H1 (cell line): ENCODE measurements around the gene CHMP4A. TPM values are rescaled to one million over a fixed set of nuclear protein-coding genes. Genes with fewer than 3 reads are reported as not detected.

Source experiments
- CTCF ChIA-PET: fragments of 300-600 bp; sonication (Branson Sonifier 250); formaldehyde crosslinking; loops from one replicate; lab custom pipeline; 2021; ENCODE audit not compliant: partially characterized antibody; lab: Charles Lee
- POLR2A ChIA-PET: fragments of 300-600 bp; sonication (Branson Sonifier 250); formaldehyde crosslinking; loops from one replicate; lab custom pipeline; 2021; ENCODE audit warnings: inconsistent platforms; ENCODE audit not compliant: partially characterized antibody; lab: Charles Lee
- DNase-seq, 2 experiments: peaks; one replicate each; pipeline versions ENCODE4 v3.0.0 to v3.0.0-alpha.2; 2010 to 2022; ENCODE audit warnings: low spot score in 2 of 2, low read depth in 1 of 2, mixed read lengths in 1 of 2
- FAIRE-seq: peaks from 2 replicates; lab custom pipeline; 2011; peaks lifted over from hg19 to GRCh38; lab: Jason Lieb, UNC
- H2AFZ ChIP-seq: 2 replicates; pipeline ENCODE4 v1.8.1; 2012; ENCODE audit warnings: low read length, inconsistent platforms
- H2AK5ac ChIP-seq: 2 replicates; pipeline ENCODE4 v1.6.1; 2013; ENCODE audit warnings: low read depth, low read length
- H2BK120ac ChIP-seq: replicated peaks from 2 replicates; pipeline ENCODE3; 2013; ENCODE audit warnings: low read depth, low read length, inconsistent platforms
- H2BK12ac ChIP-seq: 2 replicates; pipeline ENCODE4 v1.6.1; 2013; ENCODE audit warnings: low read depth, low read length
- H2BK15ac ChIP-seq: 2 replicates; pipeline ENCODE4 v1.6.1; 2013; ENCODE audit warnings: low read length
- H2BK20ac ChIP-seq: 2 replicates; pipeline ENCODE4 v1.6.1; 2013; ENCODE audit warnings: low read length
- H2BK5ac ChIP-seq: 2 replicates; pipeline ENCODE4 v1.6.1; 2013; ENCODE audit warnings: low read depth, low read length
- H3K14ac ChIP-seq: 2 replicates; pipeline ENCODE4 v1.6.1; 2013; ENCODE audit warnings: inconsistent platforms; ENCODE audit not compliant: insufficient read length
- H3K18ac ChIP-seq: 2 replicates; pipeline ENCODE4 v1.6.1; 2013; ENCODE audit warnings: low read length; ENCODE audit errors: extremely low read depth
- H3K23ac ChIP-seq: 2 replicates; pipeline ENCODE4 v1.6.1; 2013; ENCODE audit warnings: inconsistent platforms; ENCODE audit not compliant: insufficient read length
- H3K23me2 ChIP-seq: 2 replicates; pipeline ENCODE4 v1.6.1; 2013; ENCODE audit warnings: low read depth, low read length
- H3K27ac ChIP-seq: 2 replicates; pipeline ENCODE4 v1.6.1; 2011; ENCODE audit warnings: low read depth, low read length, inconsistent platforms
- H3K27me3 ChIP-seq, 4 experiments: replicated peaks in 1 of 4; 1 replicate in 1 of 4; 2 replicates in 3 of 4; pipeline versions ENCODE4 v1.6.1 to v1.8.1; 2011 to 2013; ENCODE audit warnings: low read length in 3 of 4, mild to moderate bottlenecking in 3 of 4, inconsistent platforms in 2 of 4, mixed read lengths in 2 of 4, moderate library complexity in 1 of 4; ENCODE audit not compliant: control insufficient read depth in 3 of 4, insufficient read depth in 3 of 4; ENCODE audit errors: extremely low read depth in 1 of 4
- H3K36me3 ChIP-seq, 4 experiments: 2 replicates each; pipeline versions ENCODE4 v1.6.1 to v1.8.1; 2011 to 2013; ENCODE audit warnings: mild to moderate bottlenecking in 4 of 4, low read length in 3 of 4, moderate library complexity in 2 of 4, control low read depth in 1 of 4, inconsistent platforms in 1 of 4; ENCODE audit not compliant: insufficient read depth in 4 of 4, control insufficient read depth in 2 of 4
- H3K4ac ChIP-seq: replicated peaks from 2 replicates; pipeline ENCODE3; 2013; ENCODE audit warnings: low read length, low read depth, mixed read lengths, inconsistent platforms; ENCODE audit not compliant: insufficient read length
- H3K4me1 ChIP-seq, 4 experiments: replicated peaks in 1 of 4; 1 replicate in 1 of 4; 2 replicates in 3 of 4; pipeline versions ENCODE4 v1.6.1 to v1.8.1; 2011 to 2013; ENCODE audit warnings: low read length in 3 of 4, inconsistent platforms in 2 of 4, mixed read lengths in 1 of 4; ENCODE audit not compliant: insufficient read depth in 4 of 4, control insufficient read depth in 3 of 4
- H3K4me2 ChIP-seq, 2 experiments: 2 replicates each; pipeline versions ENCODE4 v1.6.1 to v1.8.1; 2011 to 2013; ENCODE audit warnings: low read depth in 2 of 2, low read length in 2 of 2, control low read depth in 1 of 2, inconsistent platforms in 1 of 2, mild to moderate bottlenecking in 1 of 2; ENCODE audit not compliant: insufficient read depth in 1 of 2
- H3K4me3 ChIP-seq, 4 experiments: fragments of 200-600, 300-600 bp in 1 of 4; sonication (generic), shearing (Covaris generic), sonication (Bioruptor Twin) in 1 of 4; 2 replicates each; pipeline versions ENCODE4 v1.5.1 to v1.8.1; 2011 to 2016; ENCODE audit warnings: low read length in 4 of 4, low read depth in 3 of 4, control low read depth in 2 of 4, inconsistent platforms in 2 of 4, mild to moderate bottlenecking in 2 of 4, mixed read lengths in 1 of 4, moderate library complexity in 1 of 4; ENCODE audit not compliant: insufficient read depth in 2 of 4; ENCODE audit errors: extremely low read depth in 1 of 4
- H3K56ac ChIP-seq: replicated peaks from 2 replicates; pipeline ENCODE3; 2013; ENCODE audit warnings: low read depth, mild to moderate bottlenecking, mixed read lengths, low read length, inconsistent platforms; ENCODE audit not compliant: insufficient read length
- H3K79me1 ChIP-seq: 2 replicates; pipeline ENCODE4 v1.6.1; 2013; ENCODE audit warnings: low read depth, low read length, control low read depth
- H3K79me2 ChIP-seq, 2 experiments: 2 replicates each; pipeline versions ENCODE4 v1.6.1 to v1.8.1; 2012 to 2013; ENCODE audit warnings: low read length in 2 of 2, mild to moderate bottlenecking in 2 of 2, inconsistent platforms in 1 of 2; ENCODE audit not compliant: insufficient read depth in 2 of 2, control insufficient read depth in 1 of 2
- H3K9ac ChIP-seq, 4 experiments: replicated peaks in 1 of 4; 1 replicate in 1 of 4; 2 replicates in 3 of 4; pipeline versions ENCODE4 v1.6.1 to v1.8.1; 2011 to 2013; ENCODE audit warnings: low read depth in 3 of 4, low read length in 3 of 4, control low read depth in 2 of 4, mild to moderate bottlenecking in 2 of 4, moderate library complexity in 2 of 4, inconsistent platforms in 1 of 4; ENCODE audit errors: extremely low read depth in 1 of 4
- H3K9me3 ChIP-seq, 2 experiments: 2 replicates each; pipeline versions ENCODE4 v1.6.1 to v1.8.1; 2012 to 2013; ENCODE audit warnings: mild to moderate bottlenecking in 2 of 2, moderate library complexity in 2 of 2, control low read depth in 1 of 2, inconsistent platforms in 1 of 2, low read depth in 1 of 2, low read length in 1 of 2, mixed read lengths in 1 of 2; ENCODE audit not compliant: insufficient read depth in 2 of 2
- H4K20me1 ChIP-seq, 2 experiments: replicated peaks in 1 of 2; 2 replicates each; pipeline versions ENCODE3 to v1.8.1; 2011 to 2013; ENCODE audit warnings: inconsistent platforms in 2 of 2, low read length in 2 of 2, mild to moderate bottlenecking in 1 of 2; ENCODE audit not compliant: insufficient read depth in 2 of 2, control insufficient read depth in 1 of 2
- H4K5ac ChIP-seq: 2 replicates; pipeline ENCODE4 v1.6.1; 2013; ENCODE audit warnings: low read length, low read depth, mixed read lengths, inconsistent platforms; ENCODE audit not compliant: insufficient read length
- H4K8ac ChIP-seq: 2 replicates; pipeline ENCODE4 v1.8.0; 2013; ENCODE audit warnings: mild to moderate bottlenecking, moderate library complexity, low read length, inconsistent platforms; ENCODE audit not compliant: insufficient read depth; ENCODE audit errors: extremely low read depth
- H4K91ac ChIP-seq: replicated peaks from 2 replicates; pipeline ENCODE3; 2013; ENCODE audit warnings: low read length, mixed read lengths, inconsistent platforms; ENCODE audit not compliant: insufficient read length
- ASH2L ChIP-seq: fragments of 200-600, 300-600 bp; sonication (generic); IDR thresholded peaks from one replicate; pipeline ENCODE4 v1.7.1; 2017; ENCODE audit warnings: low read length
- CEBPB ChIP-seq: IDR thresholded peaks from 2 replicates; pipeline ENCODE4 v1.6.1; 2012; ENCODE audit warnings: low read depth, low read length
- CTBP2 ChIP-seq: IDR thresholded peaks from 2 replicates; pipeline ENCODE4 v1.7.0; 2011; ENCODE audit warnings: borderline replicate concordance, mild to moderate bottlenecking, moderate library complexity, mixed read lengths, low read length; ENCODE audit not compliant: insufficient read depth, insufficient read length
- EP300 ChIP-seq, 2 experiments: IDR thresholded peaks; 1 replicate in 1 of 2; 2 replicates in 1 of 2; pipeline ENCODE4 v1.6.1; 2011 to 2012; ENCODE audit warnings: low read depth in 2 of 2, low read length in 2 of 2, mild to moderate bottlenecking in 2 of 2, borderline replicate concordance in 1 of 2, inconsistent platforms in 1 of 2, moderate library complexity in 1 of 2
- EZH2 ChIP-seq: fragments of 200-600 bp; sonication (generic); IDR thresholded peaks from 2 replicates; pipeline ENCODE4 v1.7.1; 2012; ENCODE audit warnings: low read depth, mild to moderate bottlenecking, moderate library complexity, low read length, inconsistent platforms; ENCODE audit not compliant: severe bottlenecking
- JUND ChIP-seq: IDR thresholded peaks from 2 replicates; pipeline ENCODE4 v1.6.1; 2011; ENCODE audit warnings: mild to moderate bottlenecking, improper control_type of control experiment, low read length
- MAX ChIP-seq: IDR thresholded peaks from 2 replicates; pipeline ENCODE4 v1.6.1; 2012; ENCODE audit warnings: inconsistent platforms
- POU5F1 ChIP-seq: IDR thresholded peaks from 2 replicates; pipeline ENCODE4 v1.6.1; 2011; ENCODE audit warnings: low read depth, mild to moderate bottlenecking, low read length, moderate library complexity
- SIN3A ChIP-seq, 2 experiments: IDR thresholded peaks in 1 of 2; conservative IDR thresholded peaks in 1 of 2; 2 replicates each; pipeline ENCODE4 v1.6.1; 2011 to 2012; ENCODE audit warnings: low read length in 2 of 2, improper control_type of control experiment in 1 of 2, low read depth in 1 of 2, mild to moderate bottlenecking in 1 of 2
- SP2 ChIP-seq: IDR thresholded peaks from 2 replicates; pipeline ENCODE4 v1.6.1; 2012; ENCODE audit warnings: mild to moderate bottlenecking, low read length, inconsistent platforms
- SP4 ChIP-seq: IDR thresholded peaks from 2 replicates; pipeline ENCODE4 v1.6.1; 2012; ENCODE audit warnings: low read length, inconsistent platforms
- SRF ChIP-seq: IDR thresholded peaks from 2 replicates; pipeline ENCODE4 v1.6.1; 2011; ENCODE audit warnings: mild to moderate bottlenecking, low read depth, low read length, moderate library complexity
- ZNF274 ChIP-seq: IDR thresholded peaks from 2 replicates; pipeline ENCODE4 v1.7.0; 2012; ENCODE audit warnings: low read length, borderline replicate concordance; ENCODE audit errors: extremely low read depth
- WGBS, 2 experiments: shearing (Covaris generic) in 1 of 2; methylation state at CpG; one replicate each; pipeline versions ENCODE4 v1.1.6 to v1.1.7; 2013 to 2015; ENCODE audit warnings: low lambda C conversion rate in 2 of 2, mixed read lengths in 2 of 2, inconsistent platforms in 1 of 2, low coverage in 1 of 2, missing lambda C conversion rate in 1 of 2; ENCODE audit not compliant: insufficient replicate concordance in 2 of 2, insufficient coverage in 1 of 2, insufficient read length in 1 of 2; ENCODE audit errors: extremely low coverage in 1 of 2, missing lambda C conversion rate in 1 of 2; 5-methylcytosine and 5-hydroxymethylcytosine counted together
- polyA plus RNA-seq, 7 experiments: library from polyadenylated mRNA; depleted of rRNA in 3 of 7; stranded (reverse) in 5 of 7; unstranded in 2 of 7; fragments of >200 nt in 5 of 7; fragments of 200-250 nt in 2 of 7; gene quantifications; 1 replicate in 5 of 7; 2 replicates in 1 of 7; 4 replicates in 1 of 7; pipeline versions ENCODE4 v1.2.1 to v1.2.3, GENCODE V29; 2011 to 2013; ENCODE audit warnings: missing spikeins in 2 of 7, mixed read lengths in 2 of 7
- total RNA-seq: library from RNA; stranded (reverse); fragmentation: NEBNext Ultra II Directional; extraction: Animal tissue kit (Norgen Biotek cat#: 25700); gene quantifications from 2 replicates; pipeline ENCODE4 v1.2.1, GENCODE V29; 2021

The CHMP4A gene
- total and polyA plus RNA-seq, 2 of the 8 experiments (the other 6 are each of a cell fraction or from before 2014, with no cell fraction given), result 32.9 to 37.6 TPM

- Histone ChIP-seq H3K4me1 (peaks cover 0 to 7% (median 4%) of the 10 kb centered on the region in 4 experiments; a peak in 6 of 7 replicates), H4K8ac (no peak overlapping the region), H2BK120ac (no peak overlapping the region), H2AK5ac (no peak overlapping the region), H2BK20ac (no peak overlapping the region), H3K36me3 (peaks cover 17 to 61% (median 49%) of the 10 kb centered on the region in 4 experiments; a peak in 7 of 8 replicates), H2BK5ac (no peak overlapping the region), H3K4me3 (no peak overlapping the region), H3K23me2 (peaks cover 5% of the 10 kb centered on the region), H2AFZ (no peak overlapping the region), H3K56ac (no peak overlapping the region), H3K14ac (no peak overlapping the region), H3K9ac (no peak overlapping the region), H4K20me1 (peaks cover 0 to 20% of the 10 kb centered on the region in 2 experiments), H3K79me2 (peaks cover 0 to 13% of the 10 kb centered on the region in 2 experiments; a peak in 2 of 4 replicates), H2BK15ac (no peak overlapping the region), H3K4ac (no peak overlapping the region), H3K79me1 (peaks cover 14% of the 10 kb centered on the region), H3K27ac (no peak overlapping the region), H3K18ac (no peak overlapping the region), H4K5ac (no peak overlapping the region), H3K23ac (no peak overlapping the region), H3K9me3 (no peaks in the 10 kb centered on the region), H2BK12ac (0 out of 2 replicates have a peak overlapping the region, but pooled peaks have one; percentile 9), H3K4me2 (no peak overlapping the region), H3K27me3 (no peaks in the 10 kb centered on the region), H4K91ac (no peak overlapping the region)
- FAIRE-seq, result no peak
- ChIA-PET CTCF (interaction anchor here (1.1 to 4.1 kb wide), 3 partner anchors 12 to 38 kb away, joined by 3 to 16 read pairs (median 5); partner anchors contain the start of genes IRF9 and RNF31), POLR2A (interaction anchor here (0.8 to 9.3 kb wide), 10 partner anchors 9 to 86 kb away, joined by 3 to 158 read pairs (median 4); partner anchors contain the start of genes CHMP4A, PSME2, REC8 and RNF31)
- 95% methylated on average over 11 of the region's 11 CpGs; no CpG with 5 or more reads in 1 of the 2 experiments for WGBS, 2 experiments
- DNase-seq, result no peak
- TF ChIP-seq SRF, result no peak
- no peak for TF ChIP-seq MAX
- TF ChIP-seq SP2, result no peak
- TF ChIP-seq ZNF274, result no peak
- TF ChIP-seq EZH2, result no peak
- TF ChIP-seq POU5F1, result no peak
- TF ChIP-seq SP4, result no peak
- no peak for TF ChIP-seq SIN3A (conservative IDR thresholded peaks at IDR 0.05 in 1 of 2, IDR thresholded peaks at IDR 0.05 in 1 of 2; ENCODE audit: low read depth in 1 of 2, low read length in 2 of 2)
- no peak for TF ChIP-seq JUND
- TF ChIP-seq EP300 (IDR thresholded peaks at IDR 0.05; ENCODE audit: borderline replicate concordance in 1 of 2, low read depth in 2 of 2, low read length in 2 of 2), result no peak
- TF ChIP-seq CTBP2, result no peak
- TF ChIP-seq ASH2L, result no peak
- no peak for TF ChIP-seq CEBPB
Measured at GRCh38 chr14:24185741-24186140, 27.5 kb downstream of the CHMP4A start.
